GM21447 (cell line): ENCODE measurements around the gene DDX4.

ENCODE experiments used
- ATAC-seq: cut with Tn5 transposase; IDR thresholded peaks from one replicate; pipeline ENCODE4 v1.9.1; 2021; ENCODE audit not compliant: unreplicated experiment

DDX4 gene

GRCh38 chr5:55820488-55820887, 82.6 kb downstream of the DDX4 start:
- no peak for ATAC-seq

- ATAC-seq: no peak
Observed at GRCh38 chr5:55821731-55822512, 84.1 kb downstream of the DDX4 start.

GRCh38 chr5:55823151-55823796, 85.4 kb downstream of the DDX4 start:
- ATAC-seq: no peak

- ATAC-seq: no peak
Observed at GRCh38 chr5:55829956-55830355, 92.1 kb downstream of the DDX4 start.

- no peak for ATAC-seq
Observed at GRCh38 chr5:55832446-55832845, 94.6 kb downstream of the DDX4 start.

- ATAC-seq: no peak
Observed at GRCh38 chr5:55836191-55836590, 98.3 kb downstream of the DDX4 start.

GRCh38 chr5:55841976-55842375, 104.1 kb downstream of the DDX4 start:
- no peak for ATAC-seq

GRCh38 chr5:55847837-55848236, 110.0 kb downstream of the DDX4 start:
- no peak for ATAC-seq

- ATAC-seq: no peak
Observed at GRCh38 chr5:55848783-55849182, 110.9 kb downstream of the DDX4 start.

GRCh38 chr5:55850839-55851674, 113.2 kb downstream of the DDX4 start, which contains the start of gene IL31RA:
IL31RA (plus strand) TSS chr5:55851357; CDS start chr5:55851571, 214 bp downstream.
- no peak for ATAC-seq

- ATAC-seq: no peak
Observed at GRCh38 chr5:55851675-55851979, 113.8 kb downstream of the DDX4 start.

GRCh38 chr5:55852503-55852902, 114.6 kb downstream of the DDX4 start:
- ATAC-seq: no peak

- no peak for ATAC-seq
Observed at GRCh38 chr5:55853041-55853670, 115.3 kb downstream of the DDX4 start.

GRCh38 chr5:55853818-55854217, 116.0 kb downstream of the DDX4 start:
- no peak for ATAC-seq

- no peak for ATAC-seq
Observed at GRCh38 chr5:55855509-55855908, 117.6 kb downstream of the DDX4 start.

- ATAC-seq: no peak
Observed at GRCh38 chr5:55856516-55857246, 118.8 kb downstream of the DDX4 start.

GRCh38 chr5:55857247-55857640, 119.4 kb downstream of the DDX4 start:
- no peak for ATAC-seq

- no peak for ATAC-seq
Observed at GRCh38 chr5:55858104-55858503, 120.2 kb downstream of the DDX4 start.

GRCh38 chr5:55860288-55860687, 122.4 kb downstream of the DDX4 start:
- no peak for ATAC-seq

GRCh38 chr5:55860709-55861108, 122.8 kb downstream of the DDX4 start:
- no peak for ATAC-seq
